GM23338 (cell line): ENCODE measurements around the gene ZNF385B. TPM values are rescaled to one million over a fixed set of nuclear protein-coding genes. Genes with fewer than 3 reads are reported as not detected.

Experiments used
- ATAC-seq: fragments of 200-7000 bp; cut with Tn5 transposase; 3 replicates; pipeline ENCODE4 v1.9.1; 2020
- DNase-seq: peaks from one replicate; pipeline ENCODE4 v3.0.0-alpha.2; 2015; ENCODE audit warnings: low spot score
- H2AFZ ChIP-seq: fragments of 200-600 bp; sonication (generic); 2 replicates; pipeline ENCODE4 v1.8.0; 2016; ENCODE audit warnings: antibody characterized with exemption, mild to moderate bottlenecking, moderate library complexity
- H3F3A ChIP-seq: fragments of 200-600 bp; sonication (generic); replicated peaks from 2 replicates; pipeline ENCODE4 v1.8.0; 2017; ENCODE audit warnings: antibody characterized with exemption, mixed run types, low read depth
- H3K27ac ChIP-seq: fragments of 200-600 bp; sonication (generic); 2 replicates; pipeline ENCODE4 v1.6.1; 2016; ENCODE audit warnings: low read depth
- H3K27me3 ChIP-seq: fragments of 200-600 bp; sonication (generic); 2 replicates; pipeline ENCODE4 v1.8.0; 2016; ENCODE audit warnings: mild to moderate bottlenecking, mixed run types, moderate library complexity; ENCODE audit not compliant: insufficient read depth
- H3K36me3 ChIP-seq: fragments of 200-600 bp; sonication (generic); 2 replicates; pipeline ENCODE4 v1.8.0; 2016; ENCODE audit warnings: mild to moderate bottlenecking; ENCODE audit not compliant: insufficient read depth
- H3K4me1 ChIP-seq: fragments of 200-600 bp; sonication (generic); 2 replicates; pipeline ENCODE4 v1.8.0; 2016; ENCODE audit warnings: mild to moderate bottlenecking, moderate library complexity; ENCODE audit not compliant: insufficient read depth
- H3K4me2 ChIP-seq: fragments of 200-600 bp; sonication (generic); 2 replicates; pipeline ENCODE4 v1.7.1; 2017; ENCODE audit warnings: mixed run types
- H3K4me3 ChIP-seq: fragments of 200-600 bp; sonication (generic); 2 replicates; pipeline ENCODE4 v1.6.1; 2016; ENCODE audit warnings: mixed run types
- H3K79me2 ChIP-seq: fragments of 200-600 bp; sonication (generic); replicated peaks from 2 replicates; pipeline ENCODE4 v1.8.0; 2017; ENCODE audit warnings: mild to moderate bottlenecking; ENCODE audit not compliant: insufficient read depth
- H3K9me2 ChIP-seq: fragments of 200-600 bp; sonication (generic); 2 replicates; pipeline ENCODE4 v1.8.0; 2017; ENCODE audit not compliant: insufficient read depth
- H4K20me1 ChIP-seq: fragments of 200-600 bp; sonication (generic); replicated peaks from 2 replicates; pipeline ENCODE4 v1.8.0; 2017; ENCODE audit warnings: mild to moderate bottlenecking; ENCODE audit not compliant: insufficient read depth
- H3K27ac Mint-ChIP-seq: 2 replicates; pipeline ENCODE4 v1.8.0; 2020; ENCODE audit warnings: inconsistent platforms, mild to moderate bottlenecking, moderate library complexity, mixed read lengths
- H3K27me3 Mint-ChIP-seq: 3 replicates; pipeline ENCODE4 v1.8.0; 2022; ENCODE audit warnings: low read depth, mild to moderate bottlenecking, moderate library complexity, mixed read lengths, inconsistent platforms; ENCODE audit not compliant: insufficient read depth, poor library complexity
- H3K36me3 Mint-ChIP-seq: 3 replicates; pipeline ENCODE4 v1.8.0; 2021; ENCODE audit warnings: low read depth, mild to moderate bottlenecking, inconsistent platforms, moderate library complexity, mixed read lengths
- H3K4me1 Mint-ChIP-seq: 3 replicates; pipeline ENCODE4 v1.8.0; 2020; ENCODE audit warnings: mild to moderate bottlenecking, inconsistent platforms, mixed read lengths
- H3K4me3 Mint-ChIP-seq: 3 replicates; pipeline ENCODE4 v1.8.0; 2021; ENCODE audit warnings: moderate library complexity, mild to moderate bottlenecking, inconsistent platforms, mixed read lengths
- H3K9me3 Mint-ChIP-seq: 3 replicates; pipeline ENCODE4 v1.8.0; 2020; ENCODE audit warnings: moderate library complexity, mild to moderate bottlenecking, inconsistent platforms, mixed read lengths
- CTCF ChIP-seq, 2 experiments: fragments of 200-600 bp in 1 of 2; sonication (generic) in 1 of 2; conservative IDR thresholded peaks; 2 replicates each; pipeline versions ENCODE4 v1.5.1 to v1.6.1; 2016 to 2017; ENCODE audit warnings: antibody characterized with exemption in 2 of 2, low read depth in 2 of 2, mild to moderate bottlenecking in 2 of 2, moderate library complexity in 1 of 2
- ETS1 ChIP-seq: IDR thresholded peaks from 2 replicates; pipeline ENCODE4 v1.6.1; 2016; ENCODE audit warnings: antibody characterized with exemption
- EZH2 ChIP-seq: fragments of 200-600 bp; sonication (generic); IDR thresholded peaks from one replicate; pipeline ENCODE4 v1.8.0; 2017; ENCODE audit warnings: antibody characterized with exemption, mild to moderate bottlenecking, low read depth; ENCODE audit not compliant: unreplicated experiment
- JUNB ChIP-seq: IDR thresholded peaks from one replicate; pipeline ENCODE4 v1.6.1; 2016; ENCODE audit warnings: antibody characterized with exemption; ENCODE audit not compliant: unreplicated experiment
- POLR2AphosphoS5 ChIP-seq: IDR thresholded peaks from 2 replicates; pipeline ENCODE4 v1.6.1; 2016; ENCODE audit warnings: antibody characterized with exemption, low read depth
- REST ChIP-seq: IDR thresholded peaks from one replicate; pipeline ENCODE4 v1.6.1; 2018; ENCODE audit warnings: antibody characterized with exemption; ENCODE audit not compliant: unreplicated experiment
- ZNF114 ChIP-seq: fragments of 250-450 bp; sonication (Bioruptor Pico); IDR thresholded peaks from 2 replicates; pipeline ENCODE4 v1.5.0; 2020; ENCODE audit warnings: mild to moderate bottlenecking, moderate library complexity
- polyA plus RNA-seq: library from polyadenylated mRNA; unstranded; fragments of >200 nt; fragmentation: Nextera tagmentation; extraction: Ambion mirVana; gene quantifications from 2 replicates; pipeline ENCODE4 v1.2.1, GENCODE V29; 2016
- total RNA-seq: library from RNA; depleted of rRNA; stranded (reverse); fragments of >200 nt; shearing (Covaris generic); gene quantifications from 2 replicates; pipeline ENCODE4 v1.2.3, GENCODE V29; 2014

Gene ZNF385B
- total and polyA plus RNA-seq, 2 experiments from 2014 or later: 1.5 to 4.6 TPM

- Mint-ChIP-seq H3K27ac (no peak overlapping the region), H3K4me1 (peaks cover 13% of the 10 kb centered on the region; the same call in 2 of the 3 replicates), H3K4me3 (no peak overlapping the region), H3K9me3 (peaks cover 8% of the 10 kb centered on the region; the same call in 2 of the 3 replicates), H3K36me3 (peaks cover 8% of the 10 kb centered on the region; the same call in 2 of the 3 replicates), H3K27me3 (no peaks in the 10 kb centered on the region)
- H3K9me2 ChIP-seq: no peaks in the 10 kb centered on the region
- no peaks in the 10 kb centered on the region for H3K36me3 ChIP-seq
- H4K20me1 ChIP-seq: no peaks in the 10 kb centered on the region
- H3K27ac ChIP-seq: no peak overlapping the region
- H3K4me2 ChIP-seq: no peak overlapping the region
- no peaks in the 10 kb centered on the region for H3K79me2 ChIP-seq
- H3K4me3 ChIP-seq: no peak overlapping the region
- H2AFZ ChIP-seq: no peak overlapping the region
- H3K4me1 ChIP-seq: peaks cover 7% of the 10 kb centered on the region
- no peaks in the 10 kb centered on the region for H3F3A ChIP-seq
- ATAC-seq: no peak
- no peaks in the 10 kb centered on the region for H3K27me3 ChIP-seq
- TF ChIP-seq ZNF114 (no peak), POLR2AphosphoS5 (no peak), EZH2 (no peak), ETS1 (no peak), REST (no peak), CTCF (conservative IDR thresholded peaks at IDR 0.05; ENCODE audit: low read depth in 2 of 2) (no peak), JUNB (no peak)
- no peak for DNase-seq
Measured at GRCh38 chr2:179512281-179513035, 349.0 kb downstream of the ZNF385B start.
